Effector memory CD4-positive, alpha-beta T cell (primary cell): ENCODE data around the gene ATP7B.

Experiments used
- DNase-seq, 3 donors: peaks; one replicate each; pipeline ENCODE4 v3.0.0-alpha.2; 2020
- H3K27ac ChIP-seq: 2 replicates; pipeline ENCODE4 v1.7.0; 2013; ENCODE audit warnings: mild to moderate bottlenecking, low read length, moderate library complexity; ENCODE audit not compliant: insufficient read depth, poor library complexity, severe bottlenecking
- H3K27me3 ChIP-seq: replicated peaks from 2 replicates; pipeline ENCODE4 v1.7.0; 2013; ENCODE audit warnings: mild to moderate bottlenecking, low read length; ENCODE audit not compliant: insufficient read depth, control insufficient read depth, poor library complexity, severe bottlenecking
- H3K36me3 ChIP-seq: 2 replicates; pipeline ENCODE4 v1.7.0; 2013; ENCODE audit warnings: mild to moderate bottlenecking, low read length, moderate library complexity; ENCODE audit not compliant: control insufficient read depth, insufficient read depth
- H3K4me1 ChIP-seq: 2 replicates; pipeline ENCODE4 v1.7.0; 2013; ENCODE audit warnings: low read length, mild to moderate bottlenecking; ENCODE audit not compliant: control insufficient read depth, insufficient read depth, poor library complexity, severe bottlenecking
- H3K4me3 ChIP-seq: 2 replicates; pipeline ENCODE4 v1.7.0; 2013; ENCODE audit warnings: low read length, low read depth, mild to moderate bottlenecking; ENCODE audit not compliant: insufficient read depth, poor library complexity, severe bottlenecking
- H3K9me3 ChIP-seq: 2 replicates; pipeline ENCODE4 v1.7.0; 2013; ENCODE audit warnings: mild to moderate bottlenecking, low read length, moderate library complexity; ENCODE audit not compliant: control insufficient read depth

ATP7B gene

DNA sequence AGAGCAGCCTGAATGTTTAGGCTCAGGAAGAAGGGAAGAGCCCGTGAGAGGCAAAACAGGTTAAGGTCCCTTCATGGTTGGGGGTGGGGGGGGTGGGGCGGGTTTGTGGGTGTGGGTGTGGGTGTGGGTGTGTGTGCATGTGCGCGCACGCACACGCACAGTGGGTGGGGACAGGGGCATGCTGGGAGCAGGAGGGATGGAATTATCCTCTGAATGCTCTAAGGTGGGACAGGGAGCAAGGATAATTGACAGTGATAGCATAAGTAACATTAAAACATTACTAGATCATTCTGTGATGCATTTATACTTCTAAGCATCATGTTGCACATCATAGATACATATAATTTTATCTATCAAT is 84.7 kb downstream of the ATP7B start:
- no peaks in the 10 kb centered on the region for H3K4me1 ChIP-seq
- DNase-seq: no peak
- no peaks in the 10 kb centered on the region for H3K9me3 ChIP-seq
- H3K4me3 ChIP-seq: no peak overlapping the region
- H3K36me3 ChIP-seq: no peaks in the 10 kb centered on the region
- H3K27ac ChIP-seq: no peak overlapping the region
- H3K27me3 ChIP-seq: no peaks in the 10 kb centered on the region

DNA sequence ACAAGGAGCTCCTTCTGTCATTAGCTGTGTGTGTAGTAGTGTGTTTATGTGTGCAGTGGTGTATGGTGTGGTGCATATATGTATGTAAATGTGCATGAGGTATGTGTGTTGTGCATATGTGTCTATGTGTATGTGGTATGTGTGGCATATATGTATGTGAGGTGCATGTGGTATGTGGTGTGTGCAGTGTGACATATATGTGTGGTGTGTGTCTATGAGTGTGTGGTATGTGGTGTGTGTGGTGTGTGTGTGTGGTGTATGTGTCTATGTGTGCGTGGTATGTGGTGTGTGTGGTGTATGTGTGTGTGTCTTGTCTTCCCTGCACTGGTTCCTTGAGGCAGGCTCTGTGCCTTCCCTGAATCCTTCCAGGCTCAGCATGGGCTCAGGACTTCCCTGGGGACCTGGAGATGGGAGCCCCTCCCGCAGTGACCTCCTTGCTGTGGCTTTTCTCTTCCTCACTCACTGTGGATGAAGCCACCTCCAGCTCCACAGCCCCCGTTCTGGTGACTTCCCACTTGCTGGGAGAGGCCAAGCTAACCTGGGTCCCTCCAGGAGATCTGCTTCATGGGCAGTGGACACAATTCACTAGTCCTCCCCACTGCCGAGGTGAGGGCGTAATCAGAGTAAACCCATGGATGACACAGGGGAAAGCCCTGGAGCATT is 85.3 kb downstream of the ATP7B start:
- H3K4me1 ChIP-seq: no peaks in the 10 kb centered on the region
- no peaks in the 10 kb centered on the region for H3K36me3 ChIP-seq
- H3K4me3 ChIP-seq: no peak overlapping the region
- H3K27ac ChIP-seq: no peak overlapping the region
- no peaks in the 10 kb centered on the region for H3K9me3 ChIP-seq
- H3K27me3 ChIP-seq: no peaks in the 10 kb centered on the region
- no peak for DNase-seq

DNA sequence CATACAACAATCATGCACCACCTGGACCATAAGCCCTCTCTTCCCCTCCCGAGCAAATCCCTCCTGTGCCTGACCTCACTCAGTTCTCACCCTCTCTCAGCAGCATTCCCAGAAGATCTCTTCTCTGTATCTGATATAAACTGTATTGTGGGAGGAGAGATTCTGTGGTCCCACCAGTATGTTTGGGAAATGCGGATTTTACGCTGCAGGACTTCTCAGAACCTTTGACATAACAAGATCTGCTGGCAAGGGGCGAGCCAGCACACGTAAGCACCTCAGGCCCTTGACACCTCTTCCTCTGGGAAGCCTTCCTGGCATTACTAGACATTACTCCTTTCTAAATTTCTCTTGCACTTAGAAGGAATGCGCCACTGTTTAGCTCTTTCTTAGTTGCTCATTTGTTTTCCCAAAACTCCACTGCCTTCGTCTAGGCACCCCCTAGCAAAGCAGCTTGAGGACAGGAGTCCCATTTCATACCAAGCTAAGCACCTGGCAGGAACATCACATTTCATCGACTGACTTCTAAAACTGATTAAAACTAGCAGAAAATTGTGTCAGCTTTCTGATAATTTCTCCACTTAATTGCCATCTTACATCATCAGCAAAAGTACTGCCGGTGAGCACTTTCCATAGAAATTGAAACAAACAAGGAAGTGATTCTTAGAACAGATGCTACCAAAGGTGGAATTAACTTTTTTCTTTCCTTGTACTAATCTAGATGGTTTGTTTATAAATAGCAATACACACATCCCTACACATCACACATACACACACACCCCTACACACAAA is 86.3 kb downstream of the ATP7B start:
- no peaks in the 10 kb centered on the region for H3K27me3 ChIP-seq
- no peak overlapping the region for H3K4me3 ChIP-seq
- no peaks in the 10 kb centered on the region for H3K36me3 ChIP-seq
- DNase-seq: no peak
- H3K27ac ChIP-seq: no peak overlapping the region
- no peaks in the 10 kb centered on the region for H3K4me1 ChIP-seq
- no peaks in the 10 kb centered on the region for H3K9me3 ChIP-seq

DNA sequence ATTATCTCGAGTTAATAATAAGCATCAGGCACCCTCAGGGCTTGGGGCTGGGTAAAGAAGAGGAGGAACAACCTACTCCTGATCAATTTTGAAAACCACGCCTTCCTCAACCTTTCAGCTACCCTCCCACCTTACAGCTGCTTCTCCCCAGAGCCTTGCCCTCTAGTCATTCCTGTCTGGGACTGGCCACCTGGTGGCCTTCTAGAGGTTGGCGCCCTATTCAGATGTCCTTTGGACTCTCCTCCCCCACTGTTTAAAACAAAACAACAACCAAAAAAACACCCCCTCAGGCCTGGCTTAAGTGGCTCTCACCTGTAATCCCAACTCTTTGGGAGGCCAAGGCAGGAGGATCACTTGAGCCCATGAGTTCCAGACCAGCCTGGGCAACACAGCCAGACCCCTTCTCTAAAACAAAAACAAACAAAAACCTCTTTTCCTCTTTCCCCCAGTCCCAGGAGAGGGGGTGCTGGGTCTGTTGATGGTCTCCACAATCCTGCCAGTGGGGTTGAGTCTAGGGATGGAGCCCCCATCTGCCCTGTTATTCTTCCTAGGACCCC is 87.2 kb downstream of the ATP7B start:
- no peak for DNase-seq
- Histone ChIP-seq H3K27ac (no peak overlapping the region), H3K9me3 (no peaks in the 10 kb centered on the region), H3K36me3 (no peaks in the 10 kb centered on the region), H3K4me1 (no peaks in the 10 kb centered on the region), H3K27me3 (no peaks in the 10 kb centered on the region), H3K4me3 (no peak overlapping the region)

DNA sequence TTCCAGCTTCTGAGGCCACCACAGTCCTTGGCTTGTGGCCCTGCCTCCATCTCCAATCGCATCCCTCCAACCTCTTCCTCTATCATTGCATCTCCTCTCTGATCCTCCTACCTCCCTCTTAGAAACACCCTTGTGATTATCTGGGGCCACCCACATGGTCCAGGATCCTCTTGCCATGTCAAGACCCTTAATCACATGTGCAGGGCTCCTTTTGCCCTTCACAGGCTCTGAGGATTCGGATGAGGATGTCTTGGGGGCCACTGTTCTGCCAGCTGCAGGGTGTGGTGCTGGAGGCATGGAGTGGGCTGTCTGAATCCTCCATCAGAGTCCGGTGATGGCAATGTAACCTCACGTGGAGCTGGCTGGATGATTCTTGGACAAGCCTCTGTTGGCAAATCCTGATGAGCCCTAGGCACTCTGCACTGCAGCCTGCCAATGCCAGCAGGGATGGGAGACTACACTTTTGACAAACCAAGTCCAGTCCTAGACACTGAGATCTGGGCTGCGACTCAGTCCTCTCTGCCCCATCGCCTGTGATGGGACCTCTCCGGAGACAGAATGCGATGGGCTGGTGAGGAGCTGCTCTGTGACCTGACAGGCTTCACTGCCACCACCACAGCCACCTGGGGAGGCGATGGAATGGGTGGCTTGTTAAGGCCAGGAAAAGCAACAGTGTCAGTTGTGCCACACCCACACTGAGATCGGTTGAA is 88.3 kb downstream of the ATP7B start:
- Histone ChIP-seq H3K27me3 (no peaks in the 10 kb centered on the region), H3K4me3 (no peak overlapping the region), H3K9me3 (no peaks in the 10 kb centered on the region), H3K4me1 (no peaks in the 10 kb centered on the region), H3K36me3 (no peaks in the 10 kb centered on the region), H3K27ac (no peak overlapping the region)
- DNase-seq: no peak

DNA sequence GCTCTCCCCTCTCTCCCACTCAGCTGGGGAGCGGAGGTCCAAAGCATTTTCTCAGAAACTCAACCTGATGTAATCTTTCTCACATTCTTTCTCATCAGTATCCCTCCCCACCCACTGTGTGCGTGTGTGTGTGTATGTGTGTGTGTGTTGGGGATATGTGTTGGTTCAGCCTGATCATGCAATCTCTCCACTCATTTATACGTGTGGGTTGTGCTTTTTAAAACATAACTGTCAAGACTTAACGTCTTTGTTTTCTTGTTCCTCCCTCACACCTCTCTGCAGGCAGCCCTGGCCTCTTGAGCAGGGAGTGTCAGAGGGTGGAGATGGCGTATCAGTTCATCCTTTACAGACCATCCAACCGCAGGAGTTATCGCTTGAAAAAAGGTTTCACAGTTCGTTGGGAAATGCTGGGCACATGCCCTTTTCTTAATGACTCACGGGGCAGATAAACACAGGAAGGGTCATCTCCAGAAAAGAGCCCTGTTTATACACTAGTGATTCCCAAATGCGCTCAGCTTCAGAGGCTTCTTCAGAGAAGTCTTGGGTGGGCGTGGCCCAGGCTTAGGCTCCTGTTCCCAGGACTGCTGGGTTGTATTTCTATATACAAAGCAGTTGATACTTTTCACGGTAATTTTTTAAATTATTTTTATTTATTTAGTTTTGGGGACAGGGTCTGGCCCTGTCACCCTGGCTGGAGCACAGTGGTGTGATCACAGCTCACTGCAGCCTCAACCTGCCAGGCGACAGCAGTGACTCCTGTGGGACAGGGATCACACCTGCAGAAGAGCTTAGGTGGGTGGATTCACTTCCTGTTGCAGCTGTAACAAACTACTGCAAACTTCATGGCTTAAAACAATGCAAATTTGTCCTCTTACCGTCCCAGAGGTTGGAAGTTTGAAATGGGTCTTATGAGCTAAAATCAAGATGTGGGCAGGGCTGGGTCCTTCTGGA is 89.2 kb downstream of the ATP7B start:
- DNase-seq: no peak
- H3K4me1 ChIP-seq: no peaks in the 10 kb centered on the region
- H3K4me3 ChIP-seq: no peak overlapping the region
- H3K27ac ChIP-seq: no peak overlapping the region
- no peaks in the 10 kb centered on the region for H3K27me3 ChIP-seq
- H3K9me3 ChIP-seq: no peaks in the 10 kb centered on the region
- H3K36me3 ChIP-seq: no peaks in the 10 kb centered on the region

DNA sequence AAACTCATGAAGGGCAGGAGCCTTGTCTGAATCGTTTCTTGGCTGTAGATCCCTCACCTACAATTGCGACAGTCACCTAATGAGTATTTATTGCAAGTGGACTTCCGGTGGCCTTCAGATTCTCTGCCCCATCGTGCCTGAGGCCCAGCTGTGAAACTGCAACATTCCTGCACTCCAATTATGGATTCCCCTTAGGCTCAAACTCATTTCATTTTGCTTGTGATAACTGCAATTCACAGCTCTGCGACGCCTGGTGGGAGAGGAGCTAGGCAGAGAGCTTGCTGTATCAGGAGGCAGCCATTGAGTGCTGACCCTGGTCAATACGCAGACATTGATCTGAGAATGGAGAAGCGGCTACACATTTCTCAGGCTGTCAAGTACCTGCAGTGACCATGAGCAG is 90.5 kb downstream of the ATP7B start:
- DNase-seq: no peak
- H3K4me3 ChIP-seq: no peak overlapping the region
- no peaks in the 10 kb centered on the region for H3K4me1 ChIP-seq

DNA sequence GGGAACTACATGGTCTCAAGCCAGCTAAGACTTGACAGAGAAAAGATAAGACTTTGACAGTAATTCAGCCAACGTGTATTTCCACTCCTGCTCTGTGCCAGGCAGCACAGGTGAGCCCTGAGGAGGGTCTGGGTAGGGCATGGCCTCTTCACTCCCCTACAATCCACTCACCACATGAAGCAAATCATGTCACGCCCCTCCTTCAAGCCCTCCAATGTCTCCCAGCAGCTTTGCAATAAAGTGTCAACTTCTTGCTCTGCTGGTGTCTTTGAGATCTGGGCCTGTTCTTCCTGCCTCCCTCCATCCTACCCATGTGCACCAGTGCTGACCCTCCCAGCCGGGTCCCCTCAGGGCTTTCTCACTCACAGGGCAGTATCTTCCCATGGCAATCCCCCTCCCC is 91.0 kb downstream of the ATP7B start:
- Histone ChIP-seq H3K4me1 (no peaks in the 10 kb centered on the region), H3K9me3 (no peaks in the 10 kb centered on the region), H3K36me3 (no peaks in the 10 kb centered on the region), H3K27me3 (no peaks in the 10 kb centered on the region), H3K4me3 (no peak overlapping the region), H3K27ac (no peak overlapping the region)
- no peak for DNase-seq

More for the DNA sequence above, 90.5 kb downstream of the ATP7B start:
- no peak overlapping the region for H3K27ac ChIP-seq
- H3K36me3 ChIP-seq: no peaks in the 10 kb centered on the region
- no peaks in the 10 kb centered on the region for H3K27me3 ChIP-seq
- no peaks in the 10 kb centered on the region for H3K9me3 ChIP-seq

DNA sequence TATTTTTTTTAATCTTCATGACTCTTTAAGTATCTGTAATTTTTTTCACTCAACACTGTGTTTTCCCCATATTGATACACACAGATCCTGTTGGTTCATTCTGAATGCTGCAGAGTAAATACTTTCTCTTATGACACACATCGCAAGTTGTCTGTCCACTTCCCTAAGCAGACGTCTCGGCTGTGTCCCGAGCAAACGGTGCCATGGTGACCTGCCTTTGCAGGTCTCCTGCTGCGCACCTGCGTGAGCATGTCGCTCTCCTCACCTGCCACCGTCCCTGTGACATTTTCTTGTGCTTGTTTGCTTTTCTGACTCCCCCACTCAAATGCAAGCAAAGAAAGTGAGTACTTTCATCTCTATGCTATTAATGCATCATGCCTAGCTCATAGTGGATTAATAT is 91.7 kb downstream of the ATP7B start:
- Histone ChIP-seq H3K27me3 (no peaks in the 10 kb centered on the region), H3K36me3 (no peaks in the 10 kb centered on the region), H3K9me3 (no peaks in the 10 kb centered on the region), H3K4me3 (no peak overlapping the region), H3K4me1 (no peaks in the 10 kb centered on the region), H3K27ac (no peak overlapping the region)
- DNase-seq: no peak
